ENCODE measurements around the gene CDH13.

DNA sequence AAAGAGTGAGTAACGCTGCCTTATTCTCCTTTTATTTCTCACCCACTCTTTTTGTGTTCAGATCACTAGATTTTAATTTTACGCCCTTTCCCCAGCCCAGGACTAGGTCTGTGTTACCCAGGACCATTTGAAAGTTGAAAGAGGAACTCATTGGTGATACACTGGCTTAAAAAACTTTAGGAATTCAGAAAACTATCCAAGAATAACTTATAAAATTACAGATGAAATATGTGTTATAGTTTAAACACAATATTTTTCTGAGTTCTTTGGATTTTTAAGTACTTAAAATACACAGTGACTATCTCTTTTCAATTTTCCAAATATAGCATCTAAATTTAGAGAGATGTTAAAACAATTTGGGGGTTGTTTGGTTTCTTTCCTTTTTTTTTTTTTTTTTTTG lies 385.2 kb downstream of the CDH13 start:
- TF ChIP-seq, protein P1, sequence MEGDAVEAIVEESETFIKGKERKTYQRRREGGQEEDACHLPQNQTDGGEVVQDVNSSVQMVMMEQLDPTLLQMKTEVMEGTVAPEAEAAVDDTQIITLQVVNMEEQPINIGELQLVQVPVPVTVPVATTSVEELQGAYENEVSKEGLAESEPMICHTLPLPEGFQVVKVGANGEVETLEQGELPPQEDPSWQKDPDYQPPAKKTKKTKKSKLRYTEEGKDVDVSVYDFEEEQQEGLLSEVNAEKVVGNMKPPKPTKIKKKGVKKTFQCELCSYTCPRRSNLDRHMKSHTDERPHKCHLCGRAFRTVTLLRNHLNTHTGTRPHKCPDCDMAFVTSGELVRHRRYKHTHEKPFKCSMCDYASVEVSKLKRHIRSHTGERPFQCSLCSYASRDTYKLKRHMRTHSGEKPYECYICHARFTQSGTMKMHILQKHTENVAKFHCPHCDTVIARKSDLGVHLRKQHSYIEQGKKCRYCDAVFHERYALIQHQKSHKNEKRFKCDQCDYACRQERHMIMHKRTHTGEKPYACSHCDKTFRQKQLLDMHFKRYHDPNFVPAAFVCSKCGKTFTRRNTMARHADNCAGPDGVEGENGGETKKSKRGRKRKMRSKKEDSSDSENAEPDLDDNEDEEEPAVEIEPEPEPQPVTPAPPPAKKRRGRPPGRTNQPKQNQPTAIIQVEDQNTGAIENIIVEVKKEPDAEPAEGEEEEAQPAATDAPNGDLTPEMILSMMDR (IDR thresholded peaks at IDR 0.05 in 2 of 3, conservative IDR thresholded peaks at IDR 0.05 in 1 of 3; ENCODE audit: control insufficient read depth in 2 of 3, extremely low read depth in 1 of 3, insufficient read depth in 1 of 3, low read depth in 3 of 3, low read length in 3 of 3), result no peak
- TF ChIP-seq ZZZ3 (IDR thresholded peaks at IDR 0.05; ENCODE audit: control insufficient read depth, insufficient read length, low read depth), result no peak
- TF ChIP-seq EZH2 (IDR thresholded peaks at IDR 0.05; ENCODE audit: borderline replicate concordance, control insufficient read depth, low read depth, low read length), result no peak
- no peak for TF ChIP-seq SRF (IDR thresholded peaks at IDR 0.05; ENCODE audit: low read depth in 2 of 2, low read length in 2 of 2)
- no peak for TF ChIP-seq SIN3A (IDR thresholded peaks at IDR 0.05; ENCODE audit: low read depth, low read length)
- no peak for TF ChIP-seq MAX (IDR thresholded peaks at IDR 0.05; ENCODE audit: low read depth, low read length)
